HS-5 (cell line): Measurements from ENCODE around the gene NSD1.
"Not testable (repeated sequence)": the region's sequence is repeated elsewhere in the genome, so short reads cannot be mapped to it uniquely, and the experiment has no call there.

Source experiments
- DNase-seq: peaks from one replicate; pipeline ENCODE4 v3.0.0-alpha.2; 2012; ENCODE audit warnings: low read depth

NSD1 gene

GRCh38 chr5:177176175-177176711, 42.7 kb downstream of the NSD1 start:
- no peak for DNase-seq

- DNase-seq, result not testable (repeated sequence)
These were observed 44.4 kb downstream of the NSD1 start for GRCh38 chr5:177177847-177178437.

- no peak for DNase-seq
These were observed 45.2 kb downstream of the NSD1 start for GRCh38 chr5:177178733-177179304.

GRCh38 chr5:177179431-177179830, 45.9 kb downstream of the NSD1 start:
- no peak for DNase-seq

- DNase-seq, result no peak
These were observed 49.6 kb downstream of the NSD1 start for GRCh38 chr5:177183142-177183541.

GRCh38 chr5:177183766-177184360, 50.3 kb downstream of the NSD1 start:
- no peak for DNase-seq

- no peak for DNase-seq
These were observed 52.4 kb downstream of the NSD1 start for GRCh38 chr5:177185993-177186392.

- no peak for DNase-seq
These were observed 53.1 kb downstream of the NSD1 start for GRCh38 chr5:177186645-177187044.

GRCh38 chr5:177188775-177189174, 55.2 kb downstream of the NSD1 start:
- no peak for DNase-seq

GRCh38 chr5:177189416-177189815, 55.8 kb downstream of the NSD1 start:
- DNase-seq, result no peak

- no peak for DNase-seq
These were observed 56.4 kb downstream of the NSD1 start for GRCh38 chr5:177189965-177190364.

- peak; percentile 98 for DNase-seq
These were observed 60.7 kb downstream of the NSD1 start for GRCh38 chr5:177194268-177194667.

- no peak for DNase-seq
These were observed 61.9 kb downstream of the NSD1 start for GRCh38 chr5:177195307-177195952.

- no peak for DNase-seq
These were observed 65.2 kb downstream of the NSD1 start for GRCh38 chr5:177198738-177199137.

GRCh38 chr5:177204281-177204680, 70.7 kb downstream of the NSD1 start:
- DNase-seq, result no peak

- no peak for DNase-seq
These were observed 76.0 kb downstream of the NSD1 start for GRCh38 chr5:177209610-177210009.

GRCh38 chr5:177212242-177212641, 78.7 kb downstream of the NSD1 start:
- no peak for DNase-seq

GRCh38 chr5:177220576-177220975, 87.0 kb downstream of the NSD1 start:
- no peak for DNase-seq

- no peak for DNase-seq
These were observed 88.7 kb downstream of the NSD1 start for GRCh38 chr5:177222269-177222668.

GRCh38 chr5:177225798-177226197, 92.2 kb downstream of the NSD1 start:
- no peak for DNase-seq

- no peak for DNase-seq
These were observed 93.3 kb downstream of the NSD1 start for GRCh38 chr5:177226860-177227259.

- DNase-seq, result no peak
These were observed 95.2 kb downstream of the NSD1 start for GRCh38 chr5:177228751-177229150.

- DNase-seq, result no peak
These were observed 97.1 kb downstream of the NSD1 start for GRCh38 chr5:177230660-177231059.
